Measurements from ENCODE around the gene PPARD.
"Not testable (repeated sequence)": the region's sequence is repeated elsewhere in the genome, so short reads cannot be mapped to it uniquely, and the experiment has no call there.

Gene PPARD

GRCh38 chr6:35332074-35332887 is 10.1 kb upstream of the PPARD start:
- not testable (repeated sequence) for H3K4me1 ChIP-seq (ENCODE audit: control insufficient read depth, insufficient read depth, low read length); H3K36me3 ChIP-seq (ENCODE audit: control insufficient read depth, insufficient read depth, low read length); H3K27ac ChIP-seq (ENCODE audit: low read depth, low read length); H3K4me3 ChIP-seq (ENCODE audit: low read depth, low read length); H3K27me3 ChIP-seq (ENCODE audit: control insufficient read depth, insufficient read depth, low read length); H3K9me3 ChIP-seq (ENCODE audit: control insufficient read depth, insufficient read depth, low read depth, low read length); H3K9ac ChIP-seq (ENCODE audit: low read length)

- Histone ChIP-seq H3K27me3 (ENCODE audit: control insufficient read depth, insufficient read depth, low read length) (peaks cover 3% of the 10 kb centered on the region; the same call in 1 of the 2 replicates), H3K27ac (ENCODE audit: low read depth, low read length) (no peak overlapping the region), H3K4me3 (ENCODE audit: low read depth, low read length) (no peak overlapping the region), H3K36me3 (ENCODE audit: control insufficient read depth, insufficient read depth, low read length) (no peaks in the 10 kb centered on the region), H3K9me3 (ENCODE audit: control insufficient read depth, insufficient read depth, low read depth, low read length) (peaks cover 5% of the 10 kb centered on the region; the same call in 1 of the 2 replicates), H3K9ac (ENCODE audit: low read length) (no peak overlapping the region), H3K4me1 (ENCODE audit: control insufficient read depth, insufficient read depth, low read length) (peaks cover 15% of the 10 kb centered on the region; the same call in 1 of the 2 replicates)
Measured at GRCh38 chr6:35341557-35341956, 801 bp upstream of the PPARD start.

GRCh38 chr6:35343092-35343834 is 905 bp downstream of the PPARD start:
- Histone ChIP-seq H3K27ac (ENCODE audit: low read depth, low read length) (no peak overlapping the region), H3K9ac (ENCODE audit: low read length) (peak overlapping the region; percentile 61)

GRCh38 chr6:35343835-35344550 is 1.6 kb downstream of the PPARD start:
- no peak overlapping the region for H3K27ac ChIP-seq (ENCODE audit: low read depth, low read length)

More at GRCh38 chr6:35343092-35343834, 905 bp downstream of the PPARD start:
- Histone ChIP-seq H3K4me1 (ENCODE audit: control insufficient read depth, insufficient read depth, low read length) (peaks cover 15% of the 10 kb centered on the region; the same call in 1 of the 2 replicates), H3K36me3 (ENCODE audit: control insufficient read depth, insufficient read depth, low read length) (peaks cover 5% of the 10 kb centered on the region), H3K27me3 (ENCODE audit: control insufficient read depth, insufficient read depth, low read length) (peaks cover 3% of the 10 kb centered on the region; the same call in 1 of the 2 replicates), H3K9me3 (ENCODE audit: control insufficient read depth, insufficient read depth, low read depth, low read length) (peaks cover 5% of the 10 kb centered on the region; the same call in 1 of the 2 replicates), H3K4me3 (ENCODE audit: low read depth, low read length) (peak overlapping the region; percentile 84)

GRCh38 chr6:35351422-35351821 is 9.1 kb downstream of the PPARD start:
- Histone ChIP-seq H3K4me1 (ENCODE audit: control insufficient read depth, insufficient read depth, low read length) (no peaks in the 10 kb centered on the region), H3K9me3 (ENCODE audit: control insufficient read depth, insufficient read depth, low read depth, low read length) (no peaks in the 10 kb centered on the region), H3K9ac (ENCODE audit: low read length) (no peak overlapping the region), H3K36me3 (ENCODE audit: control insufficient read depth, insufficient read depth, low read length) (peaks cover 40% of the 10 kb centered on the region), H3K27ac (ENCODE audit: low read depth, low read length) (no peak overlapping the region), H3K4me3 (ENCODE audit: low read depth, low read length) (no peak overlapping the region), H3K27me3 (ENCODE audit: control insufficient read depth, insufficient read depth, low read length) (no peaks in the 10 kb centered on the region)

More at GRCh38 chr6:35343835-35344550, 1.6 kb downstream of the PPARD start:
- Histone ChIP-seq H3K4me3 (ENCODE audit: low read depth, low read length) (0 out of 2 replicates have a peak overlapping the region, but pooled peaks have one; percentile 84), H3K36me3 (ENCODE audit: control insufficient read depth, insufficient read depth, low read length) (peaks cover 10% of the 10 kb centered on the region), H3K27me3 (ENCODE audit: control insufficient read depth, insufficient read depth, low read length) (peaks cover 3% of the 10 kb centered on the region; the same call in 1 of the 2 replicates), H3K9me3 (ENCODE audit: control insufficient read depth, insufficient read depth, low read depth, low read length) (peaks cover 5% of the 10 kb centered on the region; the same call in 1 of the 2 replicates), H3K4me1 (ENCODE audit: control insufficient read depth, insufficient read depth, low read length) (peaks cover 15% of the 10 kb centered on the region; the same call in 1 of the 2 replicates), H3K9ac (ENCODE audit: low read length) (no peak overlapping the region)

- H3K36me3 ChIP-seq (ENCODE audit: control insufficient read depth, insufficient read depth, low read length) = peaks cover 42% of the 10 kb centered on the region
- no peaks in the 10 kb centered on the region for H3K27me3 ChIP-seq (ENCODE audit: control insufficient read depth, insufficient read depth, low read length)
- H3K9me3 ChIP-seq (ENCODE audit: control insufficient read depth, insufficient read depth, low read depth, low read length) = no peaks in the 10 kb centered on the region
- no peak overlapping the region for H3K27ac ChIP-seq (ENCODE audit: low read depth, low read length)
- no peak overlapping the region for H3K4me3 ChIP-seq (ENCODE audit: low read depth, low read length)
- H3K4me1 ChIP-seq (ENCODE audit: control insufficient read depth, insufficient read depth, low read length) = no peaks in the 10 kb centered on the region
- no peak overlapping the region for H3K9ac ChIP-seq (ENCODE audit: low read length)
Measured at GRCh38 chr6:35352735-35353134, 10.4 kb downstream of the PPARD start.

- Histone ChIP-seq H3K4me3 (ENCODE audit: low read depth, low read length) (no peak overlapping the region), H3K4me1 (ENCODE audit: control insufficient read depth, insufficient read depth, low read length) (peaks cover under 1% of the 10 kb centered on the region; the same call in 1 of the 2 replicates), H3K36me3 (ENCODE audit: control insufficient read depth, insufficient read depth, low read length) (peaks cover 28% of the 10 kb centered on the region), H3K27ac (ENCODE audit: low read depth, low read length) (no peak overlapping the region), H3K9me3 (ENCODE audit: control insufficient read depth, insufficient read depth, low read depth, low read length) (no peaks in the 10 kb centered on the region), H3K9ac (ENCODE audit: low read length) (no peak overlapping the region), H3K27me3 (ENCODE audit: control insufficient read depth, insufficient read depth, low read length) (no peaks in the 10 kb centered on the region)
Measured at GRCh38 chr6:35354361-35355135, 12.2 kb downstream of the PPARD start.

- no peak overlapping the region for H3K27ac ChIP-seq (ENCODE audit: low read depth, low read length)
- H3K9me3 ChIP-seq (ENCODE audit: control insufficient read depth, insufficient read depth, low read depth, low read length) = no peaks in the 10 kb centered on the region
- no peaks in the 10 kb centered on the region for H3K27me3 ChIP-seq (ENCODE audit: control insufficient read depth, insufficient read depth, low read length)
- peaks cover 27% of the 10 kb centered on the region for H3K36me3 ChIP-seq (ENCODE audit: control insufficient read depth, insufficient read depth, low read length)
- no peak overlapping the region for H3K9ac ChIP-seq (ENCODE audit: low read length)
- no peak overlapping the region for H3K4me3 ChIP-seq (ENCODE audit: low read depth, low read length)
- peaks cover 17% of the 10 kb centered on the region for H3K4me1 ChIP-seq (ENCODE audit: control insufficient read depth, insufficient read depth, low read length)
Measured at GRCh38 chr6:35356391-35356790, 14.0 kb downstream of the PPARD start.

GRCh38 chr6:35357677-35358076 is 15.3 kb downstream of the PPARD start:
- H3K9ac ChIP-seq (ENCODE audit: low read length) = no peak overlapping the region
- H3K4me3 ChIP-seq (ENCODE audit: low read depth, low read length) = no peak overlapping the region
- peaks cover 17% of the 10 kb centered on the region for H3K4me1 ChIP-seq (ENCODE audit: control insufficient read depth, insufficient read depth, low read length)
- H3K27me3 ChIP-seq (ENCODE audit: control insufficient read depth, insufficient read depth, low read length) = no peaks in the 10 kb centered on the region
- H3K27ac ChIP-seq (ENCODE audit: low read depth, low read length) = no peak overlapping the region
- peaks cover 23% of the 10 kb centered on the region for H3K36me3 ChIP-seq (ENCODE audit: control insufficient read depth, insufficient read depth, low read length)
- H3K9me3 ChIP-seq (ENCODE audit: control insufficient read depth, insufficient read depth, low read depth, low read length) = no peaks in the 10 kb centered on the region

GRCh38 chr6:35358086-35358485 is 15.7 kb downstream of the PPARD start:
- H3K9me3 ChIP-seq (ENCODE audit: control insufficient read depth, insufficient read depth, low read depth, low read length) = no peaks in the 10 kb centered on the region
- peaks cover 19% of the 10 kb centered on the region for H3K36me3 ChIP-seq (ENCODE audit: control insufficient read depth, insufficient read depth, low read length)
- no peak overlapping the region for H3K27ac ChIP-seq (ENCODE audit: low read depth, low read length)
- no peaks in the 10 kb centered on the region for H3K27me3 ChIP-seq (ENCODE audit: control insufficient read depth, insufficient read depth, low read length)
- no peak overlapping the region for H3K9ac ChIP-seq (ENCODE audit: low read length)
- H3K4me3 ChIP-seq (ENCODE audit: low read depth, low read length) = no peak overlapping the region
- H3K4me1 ChIP-seq (ENCODE audit: control insufficient read depth, insufficient read depth, low read length) = peaks cover 21% of the 10 kb centered on the region

Measured in HUES6 (cell line).